ENCODE measurements around the gene TMEM208. TPM values are rescaled to one million over a fixed set of nuclear protein-coding genes. Genes with fewer than 3 reads are reported as not detected.

The TMEM208 gene
- total RNA-seq, 1 experiment from 2014 or later: 43.3 TPM

- peak; percentile 20 for DNase-seq (ENCODE audit: low read depth)
These were observed 22.5 kb downstream of the TMEM208 start for GRCh38 chr16:67249178-67250044.

GRCh38 chr16:67250045-67250327 lies 23.1 kb downstream of the TMEM208 start:
- DNase-seq (ENCODE audit: low read depth): no peak

GRCh38 chr16:67252609-67253497 lies 25.9 kb downstream of the TMEM208 start:
- DNase-seq (ENCODE audit: low read depth): peak; percentile 31

GRCh38 chr16:67254801-67255552 lies 28.0 kb downstream of the TMEM208 start:
- DNase-seq (ENCODE audit: low read depth): no peak

- no peak for DNase-seq (ENCODE audit: low read depth)
These were observed 28.8 kb downstream of the TMEM208 start for GRCh38 chr16:67255553-67256221.

GRCh38 chr16:67256701-67257230 lies 29.8 kb downstream of the TMEM208 start:
- no peak for DNase-seq (ENCODE audit: low read depth)

- DNase-seq (ENCODE audit: low read depth): no peak
These were observed 30.7 kb downstream of the TMEM208 start for GRCh38 chr16:67257486-67258160.

- DNase-seq (ENCODE audit: low read depth): no peak
These were observed 31.4 kb downstream of the TMEM208 start for GRCh38 chr16:67258161-67258835.

GRCh38 chr16:67259705-67260104 lies 32.8 kb downstream of the TMEM208 start:
- DNase-seq (ENCODE audit: low read depth): no peak

- DNase-seq (ENCODE audit: low read depth): peak; percentile 60
These were observed 33.6 kb downstream of the TMEM208 start for GRCh38 chr16:67260426-67261063.

GRCh38 chr16:67263201-67263600 lies 36.3 kb downstream of the TMEM208 start:
- DNase-seq (ENCODE audit: low read depth): no peak

- no peak for DNase-seq (ENCODE audit: low read depth)
These were observed 37.3 kb downstream of the TMEM208 start for GRCh38 chr16:67264277-67264676.

- no peak for DNase-seq (ENCODE audit: low read depth)
These were observed 37.9 kb downstream of the TMEM208 start for GRCh38 chr16:67264866-67265265.

- DNase-seq (ENCODE audit: low read depth): no peak
These were observed 38.9 kb downstream of the TMEM208 start for GRCh38 chr16:67265834-67266233.

GRCh38 chr16:67268136-67268579 lies 41.2 kb downstream of the TMEM208 start:
- peak; percentile 86 for DNase-seq (ENCODE audit: low read depth)

GRCh38 chr16:67269766-67270165 lies 42.8 kb downstream of the TMEM208 start:
- no peak for DNase-seq (ENCODE audit: low read depth)

GRCh38 chr16:67270931-67271338 lies 44.0 kb downstream of the TMEM208 start:
- no peak for DNase-seq (ENCODE audit: low read depth)

GRCh38 chr16:67271446-67271845 lies 44.5 kb downstream of the TMEM208 start:
- DNase-seq (ENCODE audit: low read depth): no peak

- no peak for DNase-seq (ENCODE audit: low read depth)
These were observed 48.4 kb downstream of the TMEM208 start for GRCh38 chr16:67275321-67275720.
